Neuron (in vitro differentiated cells): ENCODE results near the gene GMEB2.

Source experiments
- H2AFZ ChIP-seq: one replicate; pipeline ENCODE4 v1.6.1; 2013; ENCODE audit warnings: low read depth, mild to moderate bottlenecking, inconsistent platforms, low read length, moderate library complexity
- H3K27me3 ChIP-seq: one replicate; pipeline ENCODE4 v1.6.1; 2013; ENCODE audit warnings: low read length; ENCODE audit not compliant: insufficient read depth
- H3K36me3 ChIP-seq: one replicate; pipeline ENCODE4 v1.6.1; 2013; ENCODE audit warnings: low read length; ENCODE audit not compliant: insufficient read depth
- H3K4me1 ChIP-seq: one replicate; pipeline ENCODE4 v1.6.1; 2013; ENCODE audit warnings: low read length; ENCODE audit not compliant: insufficient read depth
- H3K4me3 ChIP-seq: 2 replicates; pipeline ENCODE4 v1.5.1; 2013; ENCODE audit warnings: mild to moderate bottlenecking, low read length, moderate library complexity
- H3K9me3 ChIP-seq: one replicate; pipeline ENCODE4 v1.6.1; 2013; ENCODE audit warnings: low read length

The GMEB2 gene

DNA sequence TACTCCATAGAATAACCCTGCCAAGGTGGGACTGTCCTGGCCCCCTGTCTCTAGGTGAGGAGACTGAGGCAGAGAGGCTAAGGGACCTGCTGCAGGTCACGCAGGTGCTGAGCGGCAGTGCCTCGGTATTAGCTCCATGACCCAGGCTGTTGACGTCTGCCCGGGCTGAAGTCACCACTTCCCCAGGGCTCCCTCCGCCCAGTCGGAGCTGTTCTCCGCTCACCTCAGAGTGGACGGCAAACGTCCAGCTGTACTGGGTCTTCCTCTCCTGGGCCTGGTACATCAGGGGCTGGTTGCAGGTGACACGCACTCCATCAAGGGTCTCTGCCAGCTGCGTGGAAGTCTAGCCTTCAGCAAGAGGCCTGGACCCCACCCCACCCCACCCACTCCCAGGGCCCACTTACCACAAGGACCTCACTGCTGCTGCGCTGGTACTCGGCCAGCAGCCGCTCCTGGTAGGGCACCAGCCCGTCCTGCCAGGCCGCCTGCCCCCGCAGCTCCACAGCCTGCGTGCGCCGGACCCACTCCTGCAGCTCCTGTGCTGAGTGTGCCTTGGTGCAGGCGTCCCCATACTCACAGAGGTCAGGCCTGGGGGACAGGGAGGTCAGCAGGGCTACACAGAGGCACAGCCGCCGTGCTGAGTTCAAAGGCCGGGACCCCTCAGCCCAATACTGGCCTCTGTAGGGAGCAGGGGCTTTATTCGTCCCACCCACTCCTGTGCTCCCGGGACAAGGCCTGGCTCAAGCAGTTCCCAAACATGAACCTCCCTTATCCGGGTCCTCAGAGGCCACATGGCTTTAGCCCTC, 56.4 kb downstream of the GMEB2 start:
- H3K4me3 ChIP-seq, result no peak overlapping the region
- H3K27me3 ChIP-seq, result no peaks in the 10 kb centered on the region
- H3K36me3 ChIP-seq, result no peaks in the 10 kb centered on the region
- no peak overlapping the region for H2AFZ ChIP-seq
- H3K9me3 ChIP-seq, result no peaks in the 10 kb centered on the region
- peaks cover 10% of the 10 kb centered on the region for H3K4me1 ChIP-seq

DNA sequence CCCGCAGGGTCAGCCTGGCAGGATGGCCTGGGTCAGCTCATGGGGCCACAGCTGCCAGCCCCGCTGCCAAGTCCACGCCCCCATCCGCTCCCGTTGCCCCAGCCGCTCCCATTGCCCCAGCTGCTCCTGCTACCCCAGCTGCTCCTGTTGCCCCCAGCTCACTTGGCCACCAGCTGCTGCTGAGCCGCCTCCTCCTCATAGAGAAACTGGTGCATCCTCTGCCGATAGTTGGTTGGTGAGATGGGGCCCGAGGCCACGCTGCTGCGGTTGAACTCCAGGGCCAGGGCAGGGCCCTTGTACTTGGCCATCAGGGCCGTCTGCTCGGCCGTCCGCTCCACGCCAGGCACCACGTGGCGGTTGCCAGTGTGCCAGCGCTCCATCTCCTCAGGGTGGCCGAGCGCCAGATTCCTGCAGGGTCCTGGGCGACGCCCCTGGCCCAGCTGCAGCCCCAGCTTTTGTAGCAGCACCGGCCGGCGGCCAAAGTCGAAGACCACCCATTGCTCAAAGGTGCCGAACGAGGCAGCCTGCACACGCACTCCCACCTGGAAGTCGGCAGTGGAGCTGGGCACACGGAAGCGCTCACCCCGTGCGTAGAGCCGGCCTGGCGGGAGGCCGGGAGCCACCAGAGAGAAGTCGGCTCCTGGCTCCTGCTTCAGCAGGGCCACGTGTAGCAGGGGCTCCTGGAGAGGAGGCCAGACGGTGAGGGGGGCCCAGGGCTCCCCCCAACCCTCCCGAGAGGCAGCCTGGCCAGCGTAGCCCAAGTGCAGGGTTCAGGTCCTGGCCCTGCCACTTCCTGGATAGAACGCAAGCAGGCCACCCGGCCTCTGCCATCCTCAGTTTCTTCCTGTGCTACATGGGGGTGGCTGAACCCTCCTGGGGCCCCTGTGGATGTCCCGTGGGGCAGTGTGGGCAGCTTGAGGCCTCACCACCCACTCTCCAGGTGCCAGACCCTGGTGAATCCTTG, 57.6 kb downstream of the GMEB2 start:
- no peaks in the 10 kb centered on the region for H3K36me3 ChIP-seq
- no peak overlapping the region for H3K4me3 ChIP-seq
- H2AFZ ChIP-seq, result no peak overlapping the region
- peaks cover 7% of the 10 kb centered on the region for H3K4me1 ChIP-seq
- H3K9me3 ChIP-seq, result no peaks in the 10 kb centered on the region
- H3K27me3 ChIP-seq, result no peaks in the 10 kb centered on the region

DNA sequence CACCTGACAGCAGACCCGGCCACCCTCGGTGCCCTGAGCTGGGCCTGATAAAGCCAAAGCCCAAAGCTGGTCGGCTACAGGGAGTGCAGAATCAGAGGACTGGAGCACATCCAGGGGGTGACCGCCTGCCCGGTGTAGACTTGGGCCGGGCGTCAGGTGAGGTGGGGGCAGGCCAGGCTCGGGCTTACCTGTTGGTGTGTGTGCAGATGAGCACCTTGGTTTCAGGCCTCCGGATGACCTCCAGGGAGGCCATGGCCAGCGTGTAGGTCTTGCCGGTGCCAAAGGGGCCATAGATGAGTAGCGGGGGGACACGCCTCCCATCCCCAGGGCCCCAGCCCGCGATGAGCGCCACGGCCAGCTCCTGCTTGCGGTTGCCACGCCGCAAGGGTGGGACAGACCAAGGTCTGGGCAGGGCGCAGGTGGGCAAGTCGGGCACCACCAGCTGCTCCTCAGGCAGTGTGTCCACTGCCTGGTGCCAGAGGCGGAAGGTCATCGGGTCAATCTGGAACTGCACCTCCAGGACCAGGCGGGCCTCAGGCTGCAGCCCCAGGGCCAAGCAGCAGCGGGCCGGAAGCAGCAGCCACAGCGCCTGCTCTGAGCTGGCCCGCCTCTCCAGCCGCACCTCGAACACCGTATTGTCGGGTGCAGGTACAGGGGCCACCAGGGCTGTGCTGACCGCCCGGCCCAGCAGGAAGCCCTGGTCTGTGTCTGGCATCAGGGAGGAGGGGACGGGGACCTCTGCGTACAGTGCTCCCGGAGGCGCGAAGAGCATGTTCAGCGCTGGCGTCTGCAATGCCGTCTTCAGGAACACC, 58.5 kb downstream of the GMEB2 start:
- no peaks in the 10 kb centered on the region for H3K27me3 ChIP-seq
- no peaks in the 10 kb centered on the region for H3K36me3 ChIP-seq
- H3K9me3 ChIP-seq, result no peaks in the 10 kb centered on the region
- H3K4me1 ChIP-seq, result peaks cover 3% of the 10 kb centered on the region
- no peak overlapping the region for H2AFZ ChIP-seq
- H3K4me3 ChIP-seq, result no peak overlapping the region

DNA sequence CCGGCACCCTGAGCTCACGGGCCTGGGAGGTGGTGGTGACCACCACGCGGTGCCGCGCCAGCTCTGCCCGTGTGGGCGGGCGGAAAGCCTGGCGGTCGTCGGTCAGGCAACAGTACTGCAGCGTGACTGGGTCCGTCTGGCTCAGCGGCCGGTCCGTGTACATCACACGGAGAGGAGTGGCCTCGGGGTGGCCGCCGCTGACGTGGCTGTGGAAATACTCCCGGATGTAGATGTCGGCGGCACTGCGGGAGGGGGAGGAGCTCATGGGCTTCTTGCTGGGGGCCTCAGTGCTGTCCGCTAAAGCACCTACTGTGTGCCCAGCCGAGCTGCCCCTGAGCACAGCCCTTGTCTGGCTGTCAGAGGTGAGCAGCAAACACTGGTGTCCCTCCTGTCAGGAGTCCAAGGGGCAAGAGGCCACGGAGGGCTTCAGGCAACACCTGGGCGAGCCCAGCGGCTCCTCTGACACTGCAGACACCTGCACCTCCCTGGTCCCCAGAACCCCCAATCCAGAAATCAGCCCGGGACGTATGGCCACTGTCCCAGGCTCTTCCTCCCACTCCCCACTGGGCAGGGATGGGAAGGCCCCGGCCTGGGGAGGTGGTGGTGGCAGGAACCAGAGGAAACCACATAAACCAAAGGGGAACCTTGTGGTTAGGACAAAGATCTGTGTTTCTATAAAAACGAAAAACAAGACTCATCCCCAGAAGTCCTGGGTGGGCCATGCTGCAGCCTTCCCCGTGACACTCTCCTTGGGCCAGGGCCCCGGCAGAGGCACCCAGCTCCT, 59.3 kb downstream of the GMEB2 start:
- Histone ChIP-seq H3K9me3 (no peaks in the 10 kb centered on the region), H2AFZ (no peak overlapping the region), H3K27me3 (no peaks in the 10 kb centered on the region), H3K36me3 (no peaks in the 10 kb centered on the region), H3K4me1 (no peaks in the 10 kb centered on the region), H3K4me3 (no peak overlapping the region)

DNA sequence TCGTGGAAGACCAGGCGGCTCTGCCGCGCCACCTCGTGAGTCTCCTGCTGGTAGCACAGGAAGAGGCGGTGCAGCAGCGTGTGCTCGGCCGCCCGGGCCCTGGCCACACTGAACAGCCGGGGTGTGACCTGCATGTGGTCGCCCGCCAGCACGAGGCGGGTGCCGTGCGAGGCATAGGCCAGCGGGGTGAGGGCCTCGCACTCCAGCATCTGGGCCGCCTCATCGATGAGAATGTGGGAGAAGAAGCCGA, 59.8 kb downstream of the GMEB2 start:
- Histone ChIP-seq H3K4me3 (no peak overlapping the region), H3K4me1 (no peaks in the 10 kb centered on the region), H3K9me3 (no peaks in the 10 kb centered on the region), H3K27me3 (no peaks in the 10 kb centered on the region), H3K36me3 (no peaks in the 10 kb centered on the region), H2AFZ (no peak overlapping the region)

DNA sequence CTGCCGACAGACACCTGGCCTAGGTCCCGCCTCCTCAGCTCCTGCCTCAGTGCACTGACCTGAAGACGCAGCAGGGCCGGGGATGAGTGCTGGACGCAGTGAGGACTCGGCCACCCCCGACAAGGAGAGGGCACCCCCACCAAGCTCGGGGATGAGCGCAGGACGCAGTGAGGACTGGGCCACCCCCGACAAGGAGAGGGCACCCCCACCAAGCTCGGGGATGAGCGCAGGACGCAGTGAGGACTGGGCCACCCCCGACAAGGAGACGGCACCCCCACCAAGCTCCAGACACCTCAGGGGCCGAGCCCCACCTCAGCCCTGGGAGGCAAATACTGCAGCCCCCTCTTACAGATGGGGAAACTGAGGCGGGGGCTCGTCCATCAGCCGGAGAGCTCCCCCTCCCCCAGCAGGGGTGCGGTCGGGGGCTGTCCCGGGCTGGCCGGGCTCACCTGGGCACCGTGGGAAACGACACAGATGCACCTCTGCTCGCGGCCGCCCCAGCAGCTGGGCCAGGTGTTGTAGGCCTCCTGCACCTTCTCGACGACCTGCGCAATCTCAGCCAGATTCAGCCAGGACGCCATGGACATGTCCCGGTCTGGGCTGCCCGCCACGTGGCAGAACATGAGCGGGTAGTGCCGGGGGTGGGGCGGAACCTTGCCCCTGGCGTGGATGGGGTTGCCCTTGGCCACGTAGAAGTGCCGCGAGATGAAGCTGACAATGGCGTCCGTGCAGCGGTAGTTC, 60.3 kb downstream of the GMEB2 start:
- Histone ChIP-seq H3K4me3 (no peak overlapping the region), H3K4me1 (no peaks in the 10 kb centered on the region), H3K9me3 (no peaks in the 10 kb centered on the region), H2AFZ (no peak overlapping the region), H3K36me3 (no peaks in the 10 kb centered on the region), H3K27me3 (no peaks in the 10 kb centered on the region)

DNA sequence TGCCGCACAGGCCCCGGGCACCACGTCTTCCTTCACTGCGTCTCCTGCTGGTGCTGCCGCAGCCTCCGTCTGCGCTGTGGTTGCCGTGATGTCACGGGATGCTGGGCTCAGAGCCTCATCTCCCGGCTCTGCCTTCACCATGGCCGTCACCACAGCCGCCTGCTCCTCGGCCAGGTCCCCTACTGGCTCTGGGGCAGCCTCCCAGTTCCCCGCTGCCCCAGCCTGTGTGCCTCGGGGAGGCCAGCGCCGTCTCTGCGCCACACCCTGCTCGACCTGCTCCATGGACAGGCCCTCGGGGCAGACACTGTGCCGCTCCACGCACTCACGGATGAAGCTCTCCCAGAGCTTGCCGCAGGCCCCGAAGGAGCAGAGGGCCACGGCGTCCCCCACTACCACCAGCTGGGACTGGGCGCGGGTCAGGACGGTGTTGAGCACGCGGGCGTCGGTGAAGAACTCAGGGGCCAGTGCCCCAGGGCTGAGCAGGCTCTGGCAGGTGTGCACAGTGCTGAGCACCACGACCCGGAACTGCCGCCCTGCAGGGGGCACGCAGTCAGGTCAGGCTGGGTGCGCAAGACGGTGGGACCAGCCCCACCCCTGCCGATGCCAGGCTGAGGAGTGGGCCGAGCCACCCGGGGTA, 61.1 kb downstream of the GMEB2 start:
- no peak overlapping the region for H2AFZ ChIP-seq
- H3K4me1 ChIP-seq, result no peaks in the 10 kb centered on the region
- H3K27me3 ChIP-seq, result no peaks in the 10 kb centered on the region
- no peaks in the 10 kb centered on the region for H3K9me3 ChIP-seq
- H3K4me3 ChIP-seq, result no peak overlapping the region
- H3K36me3 ChIP-seq, result no peaks in the 10 kb centered on the region

DNA sequence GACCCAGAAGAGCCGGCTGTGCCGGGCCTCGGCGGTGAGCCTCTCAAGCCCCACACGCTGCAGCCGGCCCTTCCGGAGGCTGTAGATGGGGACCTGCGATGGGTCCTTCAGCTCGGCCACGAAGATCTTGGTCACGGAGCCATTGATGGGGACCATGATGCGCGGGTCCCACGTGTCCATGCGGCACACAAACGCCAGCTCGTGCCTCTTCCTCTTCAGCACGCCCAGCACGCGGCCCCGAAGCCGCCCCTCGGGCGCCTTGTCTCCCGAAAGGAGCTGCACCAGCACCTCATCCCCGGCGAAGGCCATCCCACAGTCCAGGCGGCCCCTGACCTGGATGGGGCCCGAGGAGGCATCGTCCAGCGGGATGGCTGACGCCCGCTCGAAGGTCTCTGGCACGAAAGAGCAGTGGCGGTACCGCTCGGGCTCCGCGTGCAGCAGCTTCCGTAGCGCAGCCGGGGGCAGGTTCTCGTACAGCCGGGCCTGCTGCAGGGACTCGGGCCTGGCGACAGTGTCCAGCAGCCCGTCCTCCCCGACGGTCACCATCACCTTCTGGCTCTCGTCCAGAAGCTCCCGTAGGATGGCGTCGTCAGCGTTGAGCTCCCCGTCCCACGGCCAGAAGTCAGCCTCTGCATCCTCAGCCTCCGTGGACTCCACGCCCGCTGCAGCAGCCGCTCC, 61.7 kb downstream of the GMEB2 start:
- H3K36me3 ChIP-seq, result no peaks in the 10 kb centered on the region
- H3K4me1 ChIP-seq, result no peaks in the 10 kb centered on the region
- H3K9me3 ChIP-seq, result no peaks in the 10 kb centered on the region
- no peaks in the 10 kb centered on the region for H3K27me3 ChIP-seq
- H2AFZ ChIP-seq, result no peak overlapping the region
- no peak overlapping the region for H3K4me3 ChIP-seq

DNA sequence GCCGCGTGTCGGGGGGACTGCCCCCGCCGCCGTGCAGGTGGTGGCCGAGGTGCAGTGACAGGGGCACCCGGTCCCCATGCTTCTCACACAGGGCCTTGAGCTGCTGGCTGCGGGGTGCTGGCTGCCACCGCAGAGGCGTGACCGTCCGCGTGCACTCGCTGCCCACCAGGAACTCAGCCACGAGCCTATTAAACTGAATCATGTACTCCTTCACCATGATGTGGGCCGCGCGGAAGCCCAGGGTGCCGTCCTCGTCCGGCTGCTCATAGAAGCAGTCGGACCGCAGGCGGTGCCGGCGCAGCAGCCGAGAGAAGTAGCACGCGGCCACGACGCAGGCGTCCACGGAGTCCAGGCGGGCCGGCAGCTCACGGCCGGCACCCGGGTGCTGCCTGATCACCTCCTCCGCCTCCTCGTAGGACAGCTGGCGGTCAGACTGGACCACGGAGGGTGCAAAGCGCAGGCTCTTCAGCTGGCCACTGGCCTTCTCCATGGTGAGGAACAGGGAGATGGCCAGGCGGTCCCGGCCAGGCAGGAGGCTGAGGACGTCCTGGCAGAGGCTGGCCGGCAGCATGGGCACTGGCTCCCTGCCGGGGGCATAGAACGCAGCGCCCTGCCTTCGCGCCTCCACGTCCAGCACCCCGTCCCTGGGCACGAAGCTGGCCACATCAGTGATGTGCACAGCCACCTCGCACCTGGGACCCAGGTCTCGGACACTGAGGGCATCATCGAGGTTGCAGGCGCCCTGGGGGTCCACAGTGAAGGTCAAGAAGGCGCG, 62.7 kb downstream of the GMEB2 start:
- H3K4me3 ChIP-seq, result no peak overlapping the region
- H3K36me3 ChIP-seq, result no peaks in the 10 kb centered on the region

DNA sequence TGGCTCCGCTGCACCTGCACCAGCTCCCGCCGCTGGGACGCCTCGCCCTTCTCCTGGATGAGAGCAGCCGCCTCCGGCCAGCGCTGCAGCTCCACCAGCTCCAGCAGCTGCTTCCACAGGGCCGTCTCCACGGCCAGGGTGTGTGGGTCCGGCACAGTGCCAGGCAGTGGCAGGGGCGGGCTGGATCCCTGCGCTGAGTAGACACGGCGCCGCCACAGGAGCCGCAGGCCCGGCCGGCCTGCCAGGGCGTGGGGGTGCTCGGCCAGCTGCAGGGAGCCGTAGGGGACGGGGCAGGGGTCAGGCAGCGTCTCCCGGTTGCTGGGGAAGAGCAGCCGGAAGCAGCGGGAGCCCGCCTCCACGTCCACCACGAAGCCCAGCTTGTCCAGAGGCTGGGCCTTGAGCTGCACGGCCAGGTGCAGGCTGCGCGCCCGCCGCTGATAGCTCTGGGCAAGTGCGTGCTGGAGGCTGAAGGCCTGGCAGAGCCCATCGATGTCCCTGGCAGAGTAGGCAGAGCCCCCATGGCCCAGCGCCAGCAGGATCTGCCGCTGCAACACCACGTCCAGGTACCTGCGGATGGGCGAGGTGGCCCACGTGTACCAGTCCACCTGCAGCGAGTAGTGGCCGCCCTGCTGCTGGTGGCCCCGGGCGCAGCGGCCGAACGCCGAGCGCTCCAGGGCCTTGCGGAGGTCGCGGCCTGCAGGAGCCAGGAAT, 63.5 kb downstream of the GMEB2 start:
- H3K27me3 ChIP-seq, result no peaks in the 10 kb centered on the region
- H3K4me3 ChIP-seq, result no peak overlapping the region
- no peaks in the 10 kb centered on the region for H3K36me3 ChIP-seq
- H3K4me1 ChIP-seq, result no peaks in the 10 kb centered on the region
- H3K9me3 ChIP-seq, result no peaks in the 10 kb centered on the region
- H2AFZ ChIP-seq, result no peak overlapping the region

More for the DNA sequence above, 62.7 kb downstream of the GMEB2 start:
- no peak overlapping the region for H2AFZ ChIP-seq
- H3K27me3 ChIP-seq, result no peaks in the 10 kb centered on the region
- H3K4me1 ChIP-seq, result no peaks in the 10 kb centered on the region
- H3K9me3 ChIP-seq, result no peaks in the 10 kb centered on the region
